GM21619 (cell line): Measurements from ENCODE around the gene ODAD4.

ENCODE experiments used
- ATAC-seq: cut with Tn5 transposase; IDR thresholded peaks from one replicate; pipeline ENCODE4 v1.9.1; 2021; ENCODE audit not compliant: unreplicated experiment

ODAD4 gene

DNA sequence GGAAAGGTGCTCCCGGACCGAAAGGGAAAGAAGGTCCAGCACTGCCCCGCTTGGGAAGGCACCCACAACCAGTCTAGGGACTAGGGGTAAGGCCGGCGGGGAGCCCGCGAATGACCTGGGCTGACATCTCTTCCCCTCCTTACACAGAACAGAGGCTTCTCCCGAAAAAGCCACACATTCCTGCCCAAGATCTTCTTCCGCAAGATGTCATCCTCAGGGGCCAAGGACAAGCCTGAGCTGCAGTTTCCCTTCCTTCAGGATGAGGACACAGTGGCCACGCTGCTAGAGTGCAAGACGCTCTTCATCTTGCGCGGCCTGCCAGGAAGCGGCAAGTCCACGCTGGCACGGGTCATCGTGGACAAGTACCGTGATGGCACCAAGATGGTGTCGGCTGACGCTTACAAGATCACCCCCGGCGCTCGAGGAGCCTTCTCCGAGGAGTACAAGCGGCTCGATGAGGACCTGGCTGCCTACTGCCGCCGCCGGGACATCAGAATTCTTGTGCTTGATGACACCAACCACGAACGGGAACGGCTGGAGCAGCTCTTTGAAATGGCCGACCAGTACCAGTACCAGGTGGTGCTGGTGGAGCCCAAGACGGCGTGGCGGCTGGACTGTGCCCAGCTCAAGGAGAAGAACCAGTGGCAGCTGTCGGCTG lies 37.6 kb downstream of the ODAD4 start:
- no peak for ATAC-seq

DNA sequence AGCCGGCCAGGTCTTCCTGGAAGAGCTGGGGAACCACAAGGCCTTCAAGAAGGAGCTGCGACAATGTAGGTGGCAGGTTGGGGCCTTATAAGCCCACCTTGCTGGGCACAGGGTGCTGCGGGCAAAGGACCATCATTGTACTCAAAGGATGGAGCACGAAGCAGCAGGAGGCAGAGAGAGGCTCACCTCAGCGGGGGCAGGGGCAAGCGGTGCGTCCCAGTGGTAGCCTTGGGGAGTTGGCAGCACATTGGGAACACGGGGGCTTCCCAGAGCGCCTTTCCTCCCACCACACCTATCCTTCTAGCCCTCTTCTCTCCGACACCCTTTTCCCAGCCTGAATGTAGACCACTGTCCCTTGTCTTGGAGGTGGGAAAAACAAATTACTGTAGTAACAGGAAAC lies 38.3 kb downstream of the ODAD4 start:
- no peak for ATAC-seq

DNA sequence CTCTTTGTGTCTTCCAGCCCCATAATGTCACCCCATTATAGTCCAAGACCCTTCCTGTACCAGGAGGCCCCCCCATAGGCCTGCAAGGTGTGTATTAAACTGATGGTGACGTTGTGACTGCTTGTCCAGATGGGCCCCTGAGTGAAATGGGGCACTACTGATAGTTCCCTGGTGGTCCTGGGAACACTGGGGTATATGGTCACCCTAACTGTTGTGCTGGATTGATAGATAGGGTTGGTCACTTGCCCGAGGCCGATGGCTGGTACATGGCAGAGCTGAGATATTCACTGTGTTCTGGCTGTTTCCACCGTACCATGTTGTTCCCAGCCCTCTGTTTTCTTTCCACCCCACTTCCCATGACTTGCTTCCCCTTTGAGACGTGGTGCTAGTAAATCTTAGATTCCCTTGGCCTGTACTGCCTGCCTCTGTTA lies 40.5 kb downstream of the ODAD4 start:
- ATAC-seq, result no peak

DNA sequence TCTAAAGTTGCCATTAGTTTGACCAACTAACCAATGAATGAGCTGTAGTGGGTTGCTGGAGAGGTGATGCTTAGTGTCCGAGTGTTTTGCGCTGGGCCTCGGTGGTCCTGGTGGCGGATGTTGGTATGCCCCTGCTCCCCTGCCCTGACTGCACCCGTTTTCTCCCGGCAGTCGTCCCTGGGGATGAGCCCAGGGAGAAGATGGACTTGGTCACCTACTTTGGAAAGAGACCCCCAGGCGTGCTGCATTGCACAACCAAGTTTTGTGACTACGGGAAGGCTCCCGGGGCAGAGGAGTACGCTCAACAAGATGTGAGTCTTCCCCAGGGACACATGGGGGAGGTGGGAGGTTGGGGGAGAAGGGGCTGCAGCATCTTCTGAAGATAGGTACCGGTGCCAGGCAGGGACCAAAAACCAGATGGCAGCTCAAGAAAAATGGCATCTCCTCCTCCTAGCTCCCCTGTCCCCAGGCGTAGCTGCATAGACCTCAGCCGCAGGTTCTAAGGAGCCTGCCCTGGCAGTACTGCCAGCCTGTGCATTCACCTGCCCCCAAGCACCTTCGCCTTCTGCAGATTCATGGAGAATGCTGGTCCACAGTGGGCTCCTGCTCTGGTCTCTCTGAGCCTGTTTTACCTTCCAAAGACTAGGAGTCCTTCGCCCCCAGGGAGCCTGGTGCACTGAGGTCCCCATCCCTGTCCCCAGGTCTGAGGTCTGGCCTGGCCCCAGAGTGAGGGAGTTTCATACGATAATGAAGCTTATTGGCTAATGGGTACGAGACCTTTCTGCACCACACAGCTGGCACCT lies 41.5 kb downstream of the ODAD4 start:
- no peak for ATAC-seq

DNA sequence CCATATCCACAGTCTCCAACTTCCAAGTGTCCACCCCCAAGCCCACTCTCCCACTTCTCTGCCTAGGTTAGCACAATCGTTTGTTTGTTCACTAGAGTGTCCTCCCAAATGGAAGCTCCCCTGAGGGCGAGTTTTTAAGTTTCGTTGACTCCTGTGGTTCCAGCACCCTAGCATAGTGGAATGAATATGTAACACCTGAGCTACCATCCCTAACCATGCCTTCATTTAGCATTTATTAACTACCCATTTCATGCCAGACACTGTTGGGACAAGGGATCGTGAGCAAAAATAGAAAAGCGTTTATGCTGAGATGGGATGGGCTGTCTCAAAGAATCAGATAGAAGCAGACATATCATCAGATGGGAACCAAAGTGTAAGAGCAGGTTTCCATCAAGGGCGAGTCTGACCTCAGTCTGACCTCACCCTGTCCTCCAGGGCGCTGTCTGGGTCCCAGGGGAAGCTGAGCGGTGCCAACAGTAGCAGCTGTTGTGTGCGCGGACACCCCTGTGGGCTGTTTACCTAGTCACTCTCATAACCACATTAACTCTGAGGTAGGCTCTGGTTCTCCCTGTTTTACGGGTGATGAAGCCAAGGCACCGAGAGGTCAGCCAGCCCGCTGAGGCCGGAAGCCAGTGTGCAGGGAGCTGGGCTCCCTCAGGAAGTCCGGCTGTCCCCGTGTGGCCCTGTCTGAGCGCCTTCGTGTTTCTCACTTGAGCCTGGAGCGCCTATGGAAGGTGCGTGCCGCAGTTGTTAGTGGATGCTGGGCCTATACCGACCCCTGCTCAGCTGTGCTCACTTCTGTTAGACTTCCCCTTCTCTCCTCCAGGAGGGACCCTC lies 42.4 kb downstream of the ODAD4 start:
- ATAC-seq, result peak; percentile 43

GRCh38 chr17:41973408-41973811 lies 43.0 kb downstream of the ODAD4 start:
- ATAC-seq, result no peak

- no peak for ATAC-seq
Measured at GRCh38 chr17:41974031-41974430, 43.6 kb downstream of the ODAD4 start.

DNA sequence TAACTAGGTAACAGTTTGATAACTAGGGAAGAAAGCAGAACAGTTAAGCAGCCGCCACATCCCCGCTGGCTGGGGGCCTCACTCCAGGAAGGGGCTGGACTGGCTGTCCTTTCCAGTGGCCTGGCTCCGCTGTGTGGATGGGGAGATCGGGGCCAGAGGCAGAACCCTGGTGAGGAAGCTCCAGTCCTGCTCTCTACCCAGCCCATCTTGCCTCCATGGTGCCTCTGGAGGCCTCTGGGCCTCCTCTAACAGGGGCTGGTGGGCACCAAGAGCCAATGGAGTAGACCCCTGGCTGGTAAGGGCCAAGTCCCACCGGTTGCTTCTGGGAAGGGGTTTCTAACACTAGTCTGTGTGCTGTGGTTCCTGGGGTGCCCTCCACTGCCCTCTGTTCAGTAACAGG lies 44.2 kb downstream of the ODAD4 start:
- no peak for ATAC-seq

DNA sequence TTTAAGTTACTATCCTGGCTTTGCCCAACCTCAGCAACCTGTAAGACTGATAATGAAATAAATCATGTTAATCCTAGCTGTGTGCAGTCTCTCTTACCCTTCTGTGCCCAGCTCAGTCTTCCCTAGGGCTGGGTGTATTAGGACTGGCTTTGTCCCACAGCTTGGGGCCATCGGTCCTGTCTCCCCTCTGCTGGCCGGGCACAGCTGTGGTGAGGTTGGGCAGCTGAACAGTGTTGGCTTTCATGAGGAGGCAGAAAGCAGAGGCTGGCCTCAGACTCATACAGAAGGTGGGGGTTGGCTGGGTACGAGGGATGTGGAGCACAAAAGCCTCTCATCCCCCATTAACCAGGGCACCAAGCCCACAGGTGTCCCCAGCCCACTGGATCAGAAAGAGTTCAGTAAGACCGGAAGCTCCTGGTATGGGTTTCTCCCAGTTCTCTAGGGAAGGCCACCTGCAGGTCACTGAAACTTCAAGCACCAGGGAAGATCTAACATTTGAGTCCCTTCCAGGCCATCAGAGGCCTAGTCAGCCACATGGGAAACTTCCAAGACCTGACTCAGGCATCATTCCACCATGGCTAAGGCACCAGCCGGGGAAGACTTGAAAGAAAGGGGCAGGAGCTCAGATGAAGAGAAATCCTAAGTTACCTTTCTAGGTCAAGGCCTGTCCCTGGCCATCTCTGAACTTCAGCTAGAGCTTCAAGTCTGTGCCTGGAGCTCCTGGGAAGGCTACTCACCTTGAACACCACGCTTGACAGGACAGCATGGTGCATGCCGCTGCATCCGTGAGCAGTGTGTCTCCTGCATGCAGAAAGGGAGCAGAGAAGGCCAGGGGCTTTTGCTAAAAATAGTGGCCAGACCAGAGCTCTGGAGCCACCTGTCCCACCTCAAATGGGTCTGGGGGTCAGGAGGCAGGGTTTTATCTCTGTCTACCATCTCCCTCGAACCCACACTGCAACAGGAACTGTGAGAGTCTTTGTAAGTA lies 45.0 kb downstream of the ODAD4 start:
- ATAC-seq, result no peak

- ATAC-seq, result no peak
Measured at GRCh38 chr17:41976142-41976768, 45.8 kb downstream of the ODAD4 start.

DNA sequence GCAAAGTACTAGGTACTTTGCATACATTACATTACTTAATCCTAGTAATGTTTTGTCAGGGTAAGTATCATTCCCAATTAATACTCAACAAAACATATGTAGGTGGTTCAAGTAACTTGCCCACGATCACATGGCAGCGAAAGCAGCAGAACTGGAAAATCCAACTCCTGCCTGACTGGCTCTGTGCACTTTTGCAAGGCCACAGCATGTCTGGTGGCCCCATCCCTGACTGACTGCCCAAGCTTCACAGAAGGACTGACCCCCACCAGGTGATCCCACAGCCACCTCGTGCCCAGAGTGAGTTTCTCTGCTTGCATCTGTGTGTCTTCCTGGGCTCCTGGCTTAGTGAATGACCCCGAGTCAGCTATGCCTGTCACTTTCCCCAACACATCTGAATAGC lies 47.6 kb downstream of the ODAD4 start:
- no peak for ATAC-seq

GRCh38 chr17:41982026-41982760 lies 51.8 kb downstream of the ODAD4 start:
- no peak for ATAC-seq

DNA sequence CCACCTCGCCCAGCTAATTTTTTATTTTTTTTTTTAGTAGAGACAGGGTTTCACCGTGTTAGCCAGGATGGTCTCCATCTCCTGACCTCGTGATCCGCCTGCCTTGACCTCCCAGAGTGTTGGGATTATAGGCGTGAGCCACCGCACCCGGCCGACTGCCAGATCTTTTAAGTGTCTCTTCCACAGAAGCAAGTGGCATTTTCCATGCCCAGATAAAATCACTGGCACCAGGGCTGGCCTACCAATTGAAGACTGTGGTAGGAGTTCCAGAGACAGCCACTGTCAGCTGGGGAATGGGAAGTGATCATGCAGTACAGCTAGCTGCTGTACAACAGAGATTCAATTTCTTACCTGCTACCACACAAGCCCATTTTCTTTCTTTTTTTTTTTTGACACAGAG lies 54.0 kb downstream of the ODAD4 start:
- ATAC-seq, result no peak

GRCh38 chr17:41985919-41986318 lies 55.5 kb downstream of the ODAD4 start:
- ATAC-seq, result no peak

DNA sequence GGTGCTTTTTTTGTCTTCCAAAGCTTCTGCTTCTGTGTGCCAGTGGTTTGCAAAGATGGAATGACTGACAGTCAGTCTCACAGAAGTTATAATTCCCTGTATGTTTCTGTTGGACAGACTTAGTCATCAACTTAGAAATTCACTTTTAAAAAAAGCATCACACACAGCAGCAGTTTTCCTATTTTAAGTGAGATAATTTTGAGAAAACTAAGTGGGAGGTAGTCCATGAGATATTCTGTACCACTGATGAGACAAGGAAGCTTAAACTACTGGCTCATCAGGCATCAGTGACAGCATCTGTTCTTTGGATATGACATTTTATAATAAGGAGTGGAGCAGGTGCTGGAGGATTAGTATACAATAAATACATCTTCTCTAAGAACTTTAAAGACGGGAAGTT lies 56.2 kb downstream of the ODAD4 start:
- ATAC-seq, result no peak

- no peak for ATAC-seq
Measured at GRCh38 chr17:41987642-41988041, 57.2 kb downstream of the ODAD4 start.

DNA sequence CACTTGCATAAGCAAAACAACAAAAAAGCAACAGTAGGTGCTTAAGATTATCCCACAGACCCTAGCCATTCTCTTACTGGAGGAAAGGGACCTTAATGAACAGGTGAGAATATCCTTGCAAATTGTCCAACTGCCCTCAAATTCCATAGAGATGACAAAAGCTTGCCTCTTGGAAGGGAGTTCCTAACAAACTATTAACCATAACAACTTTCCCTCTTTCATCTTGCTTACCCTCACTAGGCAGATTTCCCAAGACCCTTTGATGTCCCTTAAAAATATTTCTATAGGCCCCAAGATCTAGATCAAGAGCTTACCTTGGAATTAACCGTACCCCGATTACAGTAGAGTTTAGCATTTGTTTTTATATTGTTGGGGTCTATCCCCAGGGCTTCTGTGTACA lies 58.0 kb downstream of the ODAD4 start:
- ATAC-seq, result no peak

DNA sequence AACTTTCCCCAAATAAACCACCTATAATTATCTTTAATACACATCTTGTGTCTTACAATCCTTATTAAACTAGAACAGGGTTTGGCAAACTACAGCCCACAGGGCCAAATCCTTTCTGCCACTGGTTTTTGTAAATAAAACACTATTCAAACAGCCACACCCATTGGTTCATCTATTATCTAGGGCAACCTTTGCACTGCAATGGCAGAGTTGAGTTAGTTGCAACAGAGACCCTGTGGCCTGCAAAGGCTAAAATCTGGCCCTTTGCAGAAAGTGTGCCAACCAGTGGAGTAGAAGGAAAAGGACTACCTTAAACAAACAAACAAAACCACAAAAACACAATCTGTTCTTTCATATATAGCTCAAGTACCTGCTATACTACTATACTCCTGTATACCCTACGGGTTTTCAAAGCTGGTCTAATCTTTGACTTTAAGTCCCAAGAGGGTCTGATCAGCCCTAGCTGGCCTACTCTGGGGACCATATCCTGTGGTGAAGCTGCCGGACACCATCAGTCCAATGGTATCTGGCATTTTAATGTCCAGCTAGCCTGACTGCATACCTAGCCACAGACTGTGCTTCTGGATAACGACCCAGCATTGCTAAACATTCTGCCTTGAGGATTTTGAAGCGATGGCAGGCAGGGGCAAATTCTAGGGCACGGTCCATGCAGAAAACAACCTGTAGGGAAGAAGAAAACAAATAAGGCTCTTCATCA lies 59.4 kb downstream of the ODAD4 start:
- ATAC-seq, result no peak

DNA sequence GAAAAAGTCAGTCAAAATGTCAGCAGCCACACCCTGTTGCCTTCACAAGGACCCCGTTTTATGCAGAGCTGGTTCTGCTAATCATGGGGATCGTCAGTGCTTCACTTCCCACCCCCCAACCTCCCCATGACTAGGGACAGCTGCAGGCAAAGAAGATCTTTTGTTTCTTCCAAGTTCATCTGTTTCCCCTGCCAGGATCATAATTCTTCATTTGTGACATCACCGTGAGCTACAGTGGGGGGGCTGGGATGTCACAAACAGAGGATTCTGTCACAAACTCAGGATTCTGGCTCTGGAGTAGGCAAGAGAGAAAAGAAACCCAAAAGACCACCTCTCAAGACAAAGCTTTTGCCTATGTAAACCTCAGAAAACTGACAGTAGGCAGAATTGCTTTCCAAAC lies 62.2 kb downstream of the ODAD4 start:
- ATAC-seq, result no peak
